Epithelial cell of esophagus (primary cell): ENCODE results near the gene SELENOT.
"Not testable (repeated sequence)": the region's sequence is repeated elsewhere in the genome, so short reads cannot be mapped to it uniquely, and the experiment has no call there.

Source experiments
- DNase-seq: peaks from one replicate; pipeline ENCODE4 v3.0.0; 2010; ENCODE audit warnings: low read depth
- H3K4me3 ChIP-seq: 2 replicates; pipeline ENCODE4 v1.5.1; 2011; ENCODE audit warnings: mild to moderate bottlenecking, low read length, control low read depth
- TF ChIP-seq, protein P1 (sequence below): IDR thresholded peaks from 2 replicates; pipeline ENCODE4 v1.5.1; 2011; ENCODE audit warnings: low read depth, mild to moderate bottlenecking, low read length, control low read depth, inconsistent platforms; ENCODE audit not compliant: insufficient read depth; ENCODE audit errors: missing control alignments

The SELENOT gene

DNA sequence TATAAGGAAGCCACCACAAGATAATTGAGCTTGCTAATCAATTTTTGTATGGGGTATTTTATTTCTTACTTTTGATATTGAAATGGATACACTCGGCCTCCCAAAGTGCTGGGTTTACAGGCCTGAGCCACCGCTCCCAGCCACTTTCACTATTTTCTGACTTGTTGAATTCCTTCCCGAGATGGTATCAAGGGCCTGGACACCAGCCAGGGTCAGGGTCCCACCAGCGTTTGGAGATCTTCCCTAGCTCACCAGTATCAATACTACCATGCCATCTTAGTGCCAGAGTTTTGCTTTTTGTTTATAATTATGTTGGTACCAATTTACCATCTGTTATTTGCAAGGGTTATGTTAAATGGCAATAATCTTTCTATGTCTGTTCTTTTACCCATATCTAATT, 5.5 kb upstream of the SELENOT start:
- DNase-seq: no peak
- TF ChIP-seq, protein P1, sequence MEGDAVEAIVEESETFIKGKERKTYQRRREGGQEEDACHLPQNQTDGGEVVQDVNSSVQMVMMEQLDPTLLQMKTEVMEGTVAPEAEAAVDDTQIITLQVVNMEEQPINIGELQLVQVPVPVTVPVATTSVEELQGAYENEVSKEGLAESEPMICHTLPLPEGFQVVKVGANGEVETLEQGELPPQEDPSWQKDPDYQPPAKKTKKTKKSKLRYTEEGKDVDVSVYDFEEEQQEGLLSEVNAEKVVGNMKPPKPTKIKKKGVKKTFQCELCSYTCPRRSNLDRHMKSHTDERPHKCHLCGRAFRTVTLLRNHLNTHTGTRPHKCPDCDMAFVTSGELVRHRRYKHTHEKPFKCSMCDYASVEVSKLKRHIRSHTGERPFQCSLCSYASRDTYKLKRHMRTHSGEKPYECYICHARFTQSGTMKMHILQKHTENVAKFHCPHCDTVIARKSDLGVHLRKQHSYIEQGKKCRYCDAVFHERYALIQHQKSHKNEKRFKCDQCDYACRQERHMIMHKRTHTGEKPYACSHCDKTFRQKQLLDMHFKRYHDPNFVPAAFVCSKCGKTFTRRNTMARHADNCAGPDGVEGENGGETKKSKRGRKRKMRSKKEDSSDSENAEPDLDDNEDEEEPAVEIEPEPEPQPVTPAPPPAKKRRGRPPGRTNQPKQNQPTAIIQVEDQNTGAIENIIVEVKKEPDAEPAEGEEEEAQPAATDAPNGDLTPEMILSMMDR: no peak
- no peak overlapping the region for H3K4me3 ChIP-seq

DNA sequence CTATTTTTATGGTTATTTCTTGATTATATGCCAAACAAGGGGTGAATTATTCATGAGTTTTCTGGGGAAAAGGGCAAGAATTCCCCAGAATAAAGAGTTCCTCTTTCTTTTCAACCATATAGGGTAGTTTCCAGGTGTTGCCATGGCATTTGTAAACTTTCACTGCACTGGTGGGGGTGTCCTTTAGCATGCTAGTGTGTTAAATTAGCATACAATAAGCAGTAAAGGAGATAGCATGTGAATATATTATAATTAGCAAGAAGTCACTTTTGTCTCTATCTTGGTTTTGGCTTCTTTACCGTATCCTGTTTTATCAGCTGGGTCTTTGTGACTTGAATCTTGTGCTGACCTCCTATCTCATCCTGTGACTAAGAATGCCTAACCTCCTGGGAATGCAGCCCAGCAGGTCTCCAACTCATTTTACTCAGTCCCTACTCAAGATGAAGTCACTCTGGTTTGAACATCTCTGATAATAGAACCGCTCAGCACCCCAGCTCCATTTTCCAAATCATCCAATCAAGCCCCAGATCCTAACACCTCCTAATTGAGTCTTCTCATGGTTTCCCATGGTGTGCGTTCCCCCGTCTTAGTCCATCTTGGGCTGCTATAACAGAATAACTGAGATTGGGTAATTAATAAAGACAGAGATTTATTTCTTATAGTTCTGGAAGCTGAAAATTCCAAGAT, 3.4 kb upstream of the SELENOT start:
- H3K4me3 ChIP-seq: no peak overlapping the region
- peak; percentile 93 for DNase-seq
- TF ChIP-seq, protein P1: no peak

GRCh38 chr3:150600647-150601530, 2.2 kb upstream of the SELENOT start:
- H3K4me3 ChIP-seq: not testable (repeated sequence)
- DNase-seq: peak; percentile 84

GRCh38 chr3:150602426-150603152, 532 bp upstream of the SELENOT start:
- DNase-seq: peak; percentile 5
- TF ChIP-seq, protein P1: no peak
- H3K4me3 ChIP-seq: peak overlapping the region; percentile 94

- TF ChIP-seq, protein P1: no peak
- peak overlapping the region; percentile 94 for H3K4me3 ChIP-seq
- no peak for DNase-seq
Observed at GRCh38 chr3:150603980-150604319, 829 bp downstream of the SELENOT start.

GRCh38 chr3:150605998-150606641, 3.0 kb downstream of the SELENOT start:
- no peak overlapping the region for H3K4me3 ChIP-seq
- DNase-seq: no peak
- TF ChIP-seq, protein P1: no peak
